Left hindlimb (tissue), 1 donor: Measurements from ENCODE around the gene GABBR2.
"Not testable (repeated sequence)": the region's sequence is repeated elsewhere in the genome, so short reads cannot be mapped to it uniquely, and the experiment has no call there.

Experiments used
- DNase-seq: peaks from one replicate; pipeline ENCODE4 v3.0.0-alpha.2; 2018

Gene GABBR2

GRCh38 chr9:98678244-98678842, 30.4 kb downstream of the GABBR2 start:
- no peak for DNase-seq

GRCh38 chr9:98673681-98674080, 35.1 kb downstream of the GABBR2 start:
- no peak for DNase-seq

DNA sequence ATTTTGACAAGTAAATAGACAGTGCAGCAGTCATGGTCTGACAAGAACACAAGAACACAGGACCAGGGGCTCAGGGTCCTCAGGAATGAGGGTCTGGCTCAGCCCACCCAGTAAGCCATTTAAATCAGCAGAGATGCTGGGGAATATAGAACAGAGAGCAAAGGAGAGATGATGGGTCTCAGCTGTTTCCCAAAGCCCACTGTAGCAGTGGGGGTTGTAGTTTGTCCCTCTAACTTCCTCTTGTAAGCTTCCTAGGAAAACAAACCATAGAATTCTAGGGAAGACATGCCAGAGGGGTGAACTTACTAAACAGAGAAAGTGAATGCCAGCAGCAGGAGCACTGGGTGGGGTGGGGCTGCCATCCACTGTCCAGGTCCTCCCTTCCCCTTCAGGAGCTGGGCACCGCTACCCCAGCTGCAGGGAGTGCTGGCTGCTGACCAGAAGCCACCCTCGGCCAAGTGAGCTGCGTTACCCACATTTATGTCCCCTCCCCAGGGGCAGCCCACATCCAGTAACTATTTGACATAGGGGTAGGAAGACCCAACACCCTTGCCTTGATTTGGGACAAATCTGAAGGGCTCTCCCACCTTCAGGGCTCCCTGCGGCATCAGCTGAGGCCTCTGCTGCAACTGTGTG, 41.6 kb downstream of the GABBR2 start:
- no peak for DNase-seq

DNA sequence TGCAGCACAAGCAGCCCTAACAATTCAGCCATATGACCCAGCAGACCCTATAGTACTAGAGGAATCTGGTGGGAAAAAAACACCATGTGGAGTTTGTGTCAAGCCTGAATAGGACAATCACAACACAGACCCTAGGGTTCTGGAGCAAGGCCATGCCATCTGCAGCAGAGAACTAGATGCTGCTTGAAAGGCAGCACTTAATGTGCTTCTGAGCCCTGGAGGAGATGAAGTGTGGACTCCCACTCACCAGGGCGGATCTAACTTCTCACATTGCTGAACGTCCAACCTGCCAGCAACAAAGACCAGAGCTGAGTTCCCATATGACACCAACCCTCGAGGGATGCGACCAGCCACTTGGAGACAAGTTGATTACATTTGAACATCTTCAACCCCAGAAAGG, 43.2 kb downstream of the GABBR2 start:
- no peak for DNase-seq

DNA sequence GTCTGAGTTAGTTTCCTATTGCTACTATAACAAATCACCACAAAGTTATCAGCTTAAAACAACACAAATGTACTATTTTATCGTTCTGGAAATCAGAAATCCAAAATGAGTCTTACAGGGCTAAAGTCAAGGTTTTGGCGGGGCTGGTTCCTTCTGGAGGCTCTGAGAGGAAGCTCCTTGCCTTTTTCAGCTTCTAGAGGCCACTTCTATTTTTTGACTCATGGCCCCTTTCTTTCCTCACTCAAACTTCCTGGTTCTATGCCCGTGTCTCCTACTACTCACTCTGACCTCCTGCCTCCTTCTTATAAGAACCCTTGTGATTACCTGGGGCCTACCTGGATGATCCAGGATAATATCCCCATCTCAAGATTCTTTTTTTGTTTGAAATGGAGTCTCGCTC, 48.2 kb downstream of the GABBR2 start:
- DNase-seq, result no peak

GRCh38 chr9:98658951-98659351, 49.8 kb downstream of the GABBR2 start:
- no peak for DNase-seq

GRCh38 chr9:98657897-98658296, 50.8 kb downstream of the GABBR2 start:
- DNase-seq, result no peak

DNA sequence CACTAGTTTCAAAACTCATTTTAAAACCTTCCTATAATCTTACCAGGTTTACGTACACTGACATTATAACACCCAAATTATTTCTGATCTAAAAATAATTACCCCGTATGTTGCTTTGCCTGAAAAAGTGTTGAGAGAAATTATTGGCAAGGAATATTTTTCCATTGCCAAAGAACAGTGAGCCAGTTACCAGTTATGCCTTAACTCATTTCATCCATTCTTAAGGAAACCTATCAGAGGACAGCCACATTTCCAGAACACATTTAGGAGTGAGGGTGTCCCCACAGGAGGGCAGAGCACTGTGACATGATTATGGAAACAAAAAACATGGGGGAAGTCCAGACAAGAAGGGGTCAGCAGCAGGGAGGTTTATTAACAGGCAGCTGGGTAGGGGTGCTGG, 52.2 kb downstream of the GABBR2 start:
- DNase-seq, result no peak

DNA sequence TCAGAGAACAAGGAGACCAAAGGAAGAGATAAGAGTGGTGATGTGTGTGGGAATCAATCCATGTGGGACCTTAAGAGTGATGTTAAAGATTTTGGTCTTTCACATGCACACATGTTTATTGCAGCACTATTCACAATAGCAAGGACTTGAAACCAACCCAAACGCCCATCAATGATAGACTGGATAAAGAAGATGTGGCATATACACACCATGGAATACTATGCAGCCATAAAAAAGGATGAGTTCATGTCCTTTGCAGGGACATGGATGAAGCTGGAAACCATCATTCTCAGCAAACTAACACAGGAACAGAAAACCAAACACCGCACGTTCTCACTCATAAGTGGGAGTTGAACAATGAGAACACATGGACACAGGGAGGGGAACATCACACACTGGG, 53.3 kb downstream of the GABBR2 start:
- not testable (repeated sequence) for DNase-seq

DNA sequence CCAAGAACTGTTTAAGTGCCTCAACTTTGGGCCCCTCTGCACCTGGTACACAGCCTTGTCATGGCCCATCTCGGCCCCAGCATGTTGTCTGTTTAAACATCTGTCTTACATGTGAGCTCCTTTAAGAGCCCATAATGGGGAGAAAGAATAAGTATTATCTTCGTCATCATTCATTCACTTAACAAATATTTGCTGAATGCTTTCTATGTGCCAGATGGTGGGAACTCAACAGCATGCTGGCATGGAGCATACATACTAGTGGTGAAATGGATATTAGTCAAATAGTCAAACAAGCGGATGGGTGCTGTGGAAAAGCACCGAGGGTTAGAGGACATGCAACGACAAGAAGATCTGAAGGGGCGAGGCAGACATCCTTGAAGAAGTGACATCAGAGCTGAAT, 54.5 kb downstream of the GABBR2 start:
- no peak for DNase-seq

DNA sequence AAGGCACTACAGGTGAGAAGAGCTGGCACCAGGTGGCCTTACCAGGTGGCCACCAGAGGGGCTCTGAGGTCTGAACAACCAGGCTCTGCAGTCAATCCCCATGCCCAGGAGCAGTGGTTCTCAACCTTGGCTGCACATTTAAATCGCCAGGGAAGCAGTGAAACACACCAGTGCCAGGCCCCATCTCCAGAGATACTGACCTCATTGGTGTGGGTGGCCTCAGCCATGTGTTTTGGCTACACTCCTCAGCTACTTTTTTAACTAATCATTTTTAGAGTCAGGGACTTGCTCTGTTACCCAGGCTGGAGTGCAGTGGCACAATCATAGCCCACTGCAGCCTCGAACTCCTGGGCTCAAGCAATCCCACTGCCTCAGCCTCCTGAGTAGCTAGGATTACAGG, 56.0 kb downstream of the GABBR2 start:
- no peak for DNase-seq

- DNase-seq, result no peak
These were observed 56.4 kb downstream of the GABBR2 start for GRCh38 chr9:98652302-98652701.

- DNase-seq, result no peak
These were observed 61.5 kb downstream of the GABBR2 start for GRCh38 chr9:98647236-98647635.

DNA sequence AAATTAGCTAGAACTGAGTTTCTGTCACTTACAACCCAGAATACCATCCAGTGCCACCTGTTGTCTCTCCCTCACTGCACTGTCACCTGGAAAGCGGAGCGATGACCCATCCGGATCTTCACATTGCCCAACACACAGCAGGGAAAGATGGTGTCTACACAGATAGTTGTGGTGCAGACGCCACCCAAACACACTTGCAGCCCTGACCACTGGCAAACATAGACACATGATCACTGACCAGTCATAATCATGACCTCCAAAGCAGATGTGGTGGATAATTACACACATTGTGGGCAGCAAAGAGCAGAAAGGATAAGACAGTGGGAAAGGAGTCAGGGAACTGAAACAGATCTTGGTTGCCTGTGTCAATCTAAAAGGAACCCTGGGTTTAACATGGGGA, 64.7 kb downstream of the GABBR2 start:
- DNase-seq, result no peak

DNA sequence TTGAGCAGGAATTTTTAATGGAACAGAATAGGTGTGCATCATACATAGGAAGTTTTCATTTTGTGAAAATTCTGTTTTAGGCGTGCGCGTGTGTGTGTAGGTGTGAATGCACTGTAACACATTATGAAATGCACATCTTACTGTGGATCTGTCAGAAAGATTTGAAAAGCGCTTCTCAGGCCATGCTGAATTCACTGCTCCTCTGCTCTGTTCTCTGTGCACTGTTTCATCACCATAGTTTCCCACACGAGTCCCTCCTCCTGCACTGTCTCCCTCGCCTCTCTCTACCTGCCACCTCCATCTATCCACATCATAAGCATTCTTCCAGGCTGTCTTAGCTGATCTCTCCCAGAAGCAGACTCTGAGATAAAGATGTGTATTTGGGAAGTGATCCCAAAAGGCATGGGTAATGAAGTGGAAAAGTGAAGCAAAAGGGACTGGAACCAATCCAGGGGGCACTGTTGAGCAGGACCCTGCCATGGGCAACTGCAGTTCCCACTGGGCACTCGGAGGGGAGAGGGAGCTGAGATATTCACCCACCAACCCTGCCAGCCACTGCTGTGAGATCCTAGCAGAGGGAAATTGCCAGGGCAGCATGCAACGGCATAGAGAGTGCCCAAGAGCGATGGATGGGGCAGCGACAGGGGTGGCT, 65.9 kb downstream of the GABBR2 start:
- no peak for DNase-seq

GRCh38 chr9:98641695-98642094, 67.0 kb downstream of the GABBR2 start:
- no peak for DNase-seq

- no peak for DNase-seq
These were observed 68.3 kb downstream of the GABBR2 start for GRCh38 chr9:98640394-98640793.

DNA sequence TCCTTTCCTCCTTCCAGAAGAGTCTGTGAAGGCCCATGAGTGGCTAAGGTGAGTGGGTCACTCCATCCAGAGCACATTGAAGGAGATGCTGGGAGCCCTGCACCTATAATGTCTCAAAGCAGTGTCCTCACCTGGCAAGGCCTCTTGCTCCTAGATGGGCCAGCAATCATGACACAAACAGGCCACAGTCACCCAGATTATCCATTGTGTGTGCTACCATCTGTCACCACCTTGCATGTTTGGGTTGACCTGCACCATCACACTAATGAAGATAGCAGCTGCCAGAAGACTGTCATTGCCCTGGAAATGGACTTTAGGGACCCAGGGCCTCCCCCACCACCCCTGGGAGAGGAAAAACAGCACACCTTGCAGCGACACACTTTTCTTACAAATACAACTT, 69.6 kb downstream of the GABBR2 start:
- DNase-seq, result no peak

DNA sequence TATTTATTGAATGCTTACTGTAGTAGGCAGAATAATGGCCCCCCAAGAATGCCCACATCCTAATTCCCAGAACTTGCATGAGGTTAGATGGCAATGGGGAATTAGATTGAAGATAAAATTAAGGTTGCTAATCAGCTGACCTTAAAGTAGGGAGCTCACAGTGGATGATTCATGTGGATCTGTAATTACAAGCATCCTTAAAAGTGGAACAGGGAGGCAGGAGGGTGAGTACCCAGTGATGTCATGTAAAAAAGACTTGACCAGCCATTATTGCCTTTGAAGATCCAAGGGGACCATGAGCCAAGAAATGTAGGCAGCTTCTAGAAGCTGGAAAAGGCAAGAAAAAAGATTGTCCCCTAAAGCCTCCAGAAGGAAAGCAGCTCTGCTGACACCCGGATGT, 71.4 kb downstream of the GABBR2 start:
- DNase-seq, result no peak

- DNase-seq, result no peak
These were observed 73.4 kb downstream of the GABBR2 start for GRCh38 chr9:98635374-98635773.

DNA sequence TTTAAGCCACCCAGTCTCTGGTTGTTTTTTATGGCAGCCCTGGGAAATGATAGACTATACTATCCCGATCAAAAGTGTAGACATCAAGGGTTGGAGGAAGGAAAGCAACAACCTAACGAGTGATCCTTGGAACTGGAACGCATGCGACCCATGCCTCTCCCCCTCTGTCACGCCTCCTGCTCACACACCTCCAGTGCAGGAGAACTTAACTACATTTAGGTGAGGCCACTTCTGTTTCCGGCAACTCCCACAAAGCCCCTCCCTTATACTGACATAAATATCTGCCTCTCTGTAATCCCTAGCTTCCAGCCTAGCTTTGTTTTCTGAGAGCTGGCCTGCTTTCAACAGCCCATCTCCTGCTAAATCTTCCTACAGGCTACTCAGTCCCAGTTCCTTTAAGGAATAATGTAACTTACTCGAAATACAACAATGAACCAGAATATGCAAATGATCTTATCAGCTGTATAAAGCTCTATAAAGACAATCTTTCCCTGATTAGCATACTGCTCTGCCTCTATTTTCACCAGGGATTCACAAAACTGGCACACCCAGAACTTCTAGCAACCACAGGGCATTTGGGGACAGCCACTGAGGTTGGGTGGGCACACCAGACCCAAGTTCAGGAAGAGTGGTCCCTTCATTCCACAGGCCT, 73.9 kb downstream of the GABBR2 start:
- DNase-seq, result no peak

DNA sequence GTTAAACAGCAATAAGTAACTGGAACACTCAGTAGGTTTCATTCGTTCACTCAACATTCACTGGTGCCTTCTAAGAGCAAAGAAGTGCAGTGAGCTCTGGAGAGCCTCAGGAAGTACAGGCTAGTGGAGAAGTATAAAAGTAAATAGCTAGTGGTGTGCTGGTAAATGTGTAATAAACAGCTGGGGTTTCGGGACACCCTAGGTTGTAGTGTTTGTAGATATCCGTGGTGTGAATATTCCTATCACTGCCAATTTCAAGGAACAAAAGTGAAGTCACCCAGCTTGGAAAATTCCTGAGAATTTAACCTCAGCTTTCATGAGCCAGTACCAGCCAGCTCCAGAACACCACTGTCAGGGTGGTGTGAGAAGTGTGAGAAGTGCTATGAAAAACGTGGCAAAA, 75.9 kb downstream of the GABBR2 start:
- no peak for DNase-seq

DNA sequence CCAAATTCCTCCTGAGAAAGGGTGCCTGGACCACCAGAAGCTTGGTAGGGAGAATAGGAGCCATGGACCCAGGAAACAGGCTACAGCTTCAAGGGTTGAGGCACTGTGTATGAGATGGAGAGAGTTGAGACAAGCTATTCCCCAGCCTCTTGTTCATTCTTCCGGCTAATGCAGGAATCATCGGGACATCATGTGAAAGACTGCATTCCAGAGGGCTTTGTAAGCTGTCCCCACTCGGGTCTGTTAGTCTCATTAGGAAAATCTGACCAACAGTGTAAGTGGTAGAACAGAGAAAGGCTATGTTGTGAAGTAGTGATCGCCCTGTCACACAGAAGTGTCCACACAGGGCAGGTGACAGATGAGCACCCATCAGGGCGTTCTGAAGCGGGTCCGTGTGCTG, 81.4 kb downstream of the GABBR2 start:
- no peak for DNase-seq

DNA sequence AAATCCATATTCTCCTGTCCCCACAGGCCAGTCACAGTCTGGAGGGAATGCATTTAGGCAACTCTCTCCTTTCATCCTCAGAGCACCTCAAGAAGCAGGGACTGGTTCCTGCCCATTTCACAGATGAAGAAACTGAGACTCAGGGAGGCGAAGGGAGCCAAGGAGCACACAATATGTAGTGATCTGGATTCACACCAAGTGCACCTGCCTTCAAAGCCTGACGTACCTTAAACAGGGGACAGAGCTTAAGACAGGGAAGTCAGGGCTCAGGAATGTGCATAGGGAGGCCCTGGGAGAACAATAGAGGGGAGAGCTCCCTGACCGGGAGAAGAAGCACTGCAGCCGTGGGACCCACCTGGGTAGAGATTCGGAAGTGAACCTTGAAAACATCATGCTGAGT, 83.0 kb downstream of the GABBR2 start:
- DNase-seq, result no peak
